Stimulated activated CD4-positive, alpha-beta T cell treated with anti-CD3 and anti-CD28 coated beads, TNF-alpha, amount 100 ng/mL, for 24 hours (primary cell): Measurements from ENCODE around the gene C1orf232.

Source experiments
- DNase-seq, 3 experiments: peaks; one replicate each; pipeline ENCODE4 v3.0.0-alpha.2; 2020; ENCODE audit warnings: low read depth in 3 of 3

The C1orf232 gene

DNA sequence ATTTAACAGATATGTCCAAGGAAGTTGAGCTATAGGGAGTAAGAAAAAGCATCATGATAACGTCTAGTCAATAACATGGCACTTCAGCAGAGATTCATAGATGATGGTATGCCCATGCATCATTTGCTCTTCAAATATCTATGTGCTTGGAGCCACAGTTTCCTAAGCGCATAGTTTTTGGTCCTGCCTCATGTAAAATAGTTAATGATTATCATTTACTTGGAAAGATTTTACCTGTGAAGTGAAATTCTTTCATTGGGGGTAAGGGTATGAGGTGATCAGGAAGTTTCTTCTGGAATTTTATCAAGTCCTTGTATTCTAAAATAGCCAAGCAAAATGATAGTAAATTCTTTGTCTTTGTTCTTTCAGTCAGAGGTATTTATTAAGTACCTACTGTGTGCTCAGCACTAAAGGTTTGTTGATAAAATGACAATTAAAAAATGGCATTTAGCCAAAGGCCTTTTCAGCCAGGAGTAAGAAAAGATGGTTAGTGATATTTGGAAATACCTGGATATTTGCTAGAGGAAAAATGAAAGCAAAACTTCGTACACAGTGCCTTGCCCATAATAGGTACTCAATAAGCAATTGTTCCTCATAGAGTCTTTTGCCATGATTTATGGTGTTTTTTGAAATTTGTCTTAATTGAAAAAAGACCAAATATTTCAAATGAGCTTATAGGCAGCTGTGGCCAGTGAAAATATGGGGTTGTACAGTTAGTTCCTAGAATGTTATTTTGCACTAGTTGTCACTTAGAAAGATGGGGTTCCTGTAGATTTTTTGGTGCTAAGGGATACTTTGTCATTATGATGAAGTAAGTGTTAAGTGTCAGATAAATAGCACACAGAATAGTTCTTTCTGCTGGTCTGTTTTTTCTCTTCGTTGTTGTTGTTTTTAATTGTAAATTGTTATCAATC is 44.1 kb downstream of the C1orf232 start:
- no peak for DNase-seq

- no peak for DNase-seq
Measured at GRCh38 chr1:26122988-26123973, 45.5 kb downstream of the C1orf232 start.

DNA sequence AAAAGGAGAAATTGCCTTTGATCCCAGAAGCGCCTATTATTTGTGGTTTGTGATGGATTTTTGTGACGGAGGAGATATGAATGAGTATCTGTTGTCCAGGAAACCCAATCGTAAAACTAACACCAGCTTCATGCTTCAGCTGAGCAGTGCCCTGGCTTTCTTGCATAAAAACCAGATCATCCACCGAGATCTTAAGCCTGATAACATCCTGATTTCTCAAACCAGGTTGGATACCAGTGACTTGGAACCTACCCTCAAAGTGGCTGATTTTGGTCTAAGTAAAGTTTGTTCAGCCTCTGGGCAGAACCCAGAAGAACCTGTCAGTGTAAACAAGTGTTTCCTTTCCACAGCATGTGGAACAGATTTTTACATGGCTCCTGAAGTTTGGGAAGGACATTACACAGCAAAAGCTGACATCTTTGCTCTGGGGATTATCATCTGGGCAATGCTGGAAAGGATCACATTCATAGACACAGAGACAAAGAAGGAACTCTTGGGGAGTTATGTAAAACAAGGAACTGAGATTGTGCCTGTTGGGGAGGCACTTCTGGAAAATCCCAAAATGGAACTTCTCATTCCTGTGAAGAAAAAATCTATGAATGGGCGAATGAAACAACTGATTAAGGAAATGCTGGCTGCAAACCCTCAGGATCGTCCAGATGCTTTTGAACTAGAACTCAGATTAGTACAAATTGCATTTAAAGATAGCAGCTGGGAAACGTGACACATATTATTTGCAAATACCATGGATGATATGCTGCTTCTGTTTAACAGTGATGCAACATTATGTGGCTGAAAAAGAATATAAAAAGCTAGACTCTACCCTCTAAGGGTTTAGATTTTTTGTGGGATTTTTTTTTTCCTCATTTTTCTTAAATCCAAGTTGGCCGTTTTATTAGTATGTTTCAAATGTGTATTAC is 46.6 kb downstream of the C1orf232 start:
- DNase-seq: no peak

- DNase-seq: no peak
Measured at GRCh38 chr1:26119892-26120608, 48.7 kb downstream of the C1orf232 start.

DNA sequence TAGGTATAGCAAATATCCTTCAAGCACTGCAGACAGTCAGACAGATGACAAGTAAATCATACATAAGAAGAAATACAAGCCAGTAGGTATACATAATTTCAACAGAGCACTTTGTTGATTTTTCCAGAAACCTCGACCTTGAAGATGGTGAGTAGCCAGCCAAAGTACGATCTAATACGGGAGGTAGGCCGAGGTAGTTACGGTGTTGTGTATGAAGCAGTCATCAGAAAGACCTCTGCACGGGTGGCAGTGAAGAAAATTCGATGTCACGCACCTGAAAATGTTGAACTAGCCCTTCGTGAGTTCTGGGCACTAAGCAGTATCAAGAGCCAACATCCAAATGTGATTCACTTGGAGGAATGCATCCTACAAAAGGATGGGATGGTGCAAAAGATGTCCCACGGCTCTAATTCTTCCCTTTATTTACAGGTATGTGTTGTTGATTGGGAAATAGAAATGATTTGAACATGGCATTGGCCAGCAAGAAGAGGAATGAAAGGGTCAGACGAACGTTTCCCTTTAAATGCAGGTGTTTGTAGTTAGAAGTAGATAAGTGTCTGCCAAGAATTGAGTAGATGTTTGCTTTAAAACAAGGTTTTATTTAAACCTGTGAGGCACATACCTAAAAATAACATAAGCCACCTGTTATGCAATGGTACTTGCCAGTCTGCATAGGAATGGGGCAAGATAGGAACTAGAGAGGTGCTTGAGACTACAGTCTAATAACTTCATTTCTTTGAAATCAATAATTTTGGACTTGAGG is 54.4 kb downstream of the C1orf232 start:
- no peak for DNase-seq
